ACC112 (cell line): Measurements from ENCODE around the gene C2CD2.

Experiments used
- H2AFZ ChIP-seq: fragments of 200-600 bp; sonication (generic); one replicate; pipeline ENCODE4 v1.6.0; 2017; ENCODE audit warnings: antibody characterized with exemption, low read length; ENCODE audit not compliant: unreplicated experiment
- H3K27ac ChIP-seq: fragments of 200-600 bp; sonication (generic); 2 replicates; pipeline ENCODE4 v1.5.1; 2014; ENCODE audit warnings: low read depth, mild to moderate bottlenecking, antibody characterized with exemption, low read length, moderate library complexity
- H3K27me3 ChIP-seq: fragments of 200-600 bp; sonication (generic); 2 replicates; pipeline ENCODE4 v1.6.1; 2014; ENCODE audit warnings: mild to moderate bottlenecking, antibody characterized with exemption, low read length, moderate library complexity, mixed read lengths; ENCODE audit not compliant: insufficient read depth
- H3K36me3 ChIP-seq: fragments of 200-600 bp; sonication (generic); 2 replicates; pipeline ENCODE4 v1.6.1; 2016; ENCODE audit warnings: mild to moderate bottlenecking, antibody characterized with exemption, low read length, moderate library complexity, mixed read lengths; ENCODE audit not compliant: insufficient read depth
- H3K4me1 ChIP-seq: fragments of 200-600 bp; sonication (generic); one replicate; pipeline ENCODE4 v1.6.1; 2016; ENCODE audit warnings: low read length, mixed read lengths; ENCODE audit not compliant: insufficient read depth, unreplicated experiment, control insufficient read depth
- H3K4me3 ChIP-seq: fragments of 200-600 bp; sonication (generic); 2 replicates; pipeline ENCODE4 v1.5.1; 2014; ENCODE audit warnings: mild to moderate bottlenecking, low read depth, low read length
- H3K79me2 ChIP-seq: fragments of 200-600 bp; sonication (generic); one replicate; pipeline ENCODE4 v1.6.0; 2016; ENCODE audit warnings: low read length; ENCODE audit not compliant: control insufficient read depth, unreplicated experiment, insufficient read depth

C2CD2 gene

GRCh38 chr21:41989698-41990097 is 35.9 kb upstream of the C2CD2 start:
- H3K79me2 ChIP-seq, result no peaks in the 10 kb centered on the region
- no peaks in the 10 kb centered on the region for H3K27me3 ChIP-seq
- no peak overlapping the region for H3K27ac ChIP-seq
- peaks cover 17% of the 10 kb centered on the region for H3K36me3 ChIP-seq
- no peak overlapping the region for H2AFZ ChIP-seq
- H3K4me1 ChIP-seq, result peaks cover 9% of the 10 kb centered on the region
- H3K4me3 ChIP-seq, result no peak overlapping the region

DNA sequence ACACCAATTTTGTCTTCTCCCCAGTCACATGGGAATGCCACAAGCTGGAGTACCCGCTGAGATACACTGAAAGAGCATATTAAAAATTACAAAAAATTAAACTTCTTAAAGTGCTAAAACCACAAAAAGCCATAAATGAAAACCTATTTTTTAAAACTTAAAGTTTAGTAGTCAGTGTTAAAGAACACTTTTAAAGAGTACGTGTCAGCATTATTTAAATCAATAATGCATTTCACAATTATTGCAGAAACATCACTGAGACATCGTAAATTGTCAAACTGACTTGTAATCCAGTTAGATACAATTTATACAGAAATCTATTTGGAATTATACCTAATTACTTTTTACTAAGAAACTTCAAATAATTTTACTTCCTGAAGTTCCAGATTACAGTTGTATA is 33.5 kb upstream of the C2CD2 start:
- H3K4me3 ChIP-seq, result no peak overlapping the region
- no peaks in the 10 kb centered on the region for H3K27me3 ChIP-seq
- no peaks in the 10 kb centered on the region for H3K79me2 ChIP-seq
- no peak overlapping the region for H3K27ac ChIP-seq
- H3K36me3 ChIP-seq, result peaks cover 5% of the 10 kb centered on the region; the same call in 1 of the 2 replicates
- H3K4me1 ChIP-seq, result no peaks in the 10 kb centered on the region
- H2AFZ ChIP-seq, result no peak overlapping the region

DNA sequence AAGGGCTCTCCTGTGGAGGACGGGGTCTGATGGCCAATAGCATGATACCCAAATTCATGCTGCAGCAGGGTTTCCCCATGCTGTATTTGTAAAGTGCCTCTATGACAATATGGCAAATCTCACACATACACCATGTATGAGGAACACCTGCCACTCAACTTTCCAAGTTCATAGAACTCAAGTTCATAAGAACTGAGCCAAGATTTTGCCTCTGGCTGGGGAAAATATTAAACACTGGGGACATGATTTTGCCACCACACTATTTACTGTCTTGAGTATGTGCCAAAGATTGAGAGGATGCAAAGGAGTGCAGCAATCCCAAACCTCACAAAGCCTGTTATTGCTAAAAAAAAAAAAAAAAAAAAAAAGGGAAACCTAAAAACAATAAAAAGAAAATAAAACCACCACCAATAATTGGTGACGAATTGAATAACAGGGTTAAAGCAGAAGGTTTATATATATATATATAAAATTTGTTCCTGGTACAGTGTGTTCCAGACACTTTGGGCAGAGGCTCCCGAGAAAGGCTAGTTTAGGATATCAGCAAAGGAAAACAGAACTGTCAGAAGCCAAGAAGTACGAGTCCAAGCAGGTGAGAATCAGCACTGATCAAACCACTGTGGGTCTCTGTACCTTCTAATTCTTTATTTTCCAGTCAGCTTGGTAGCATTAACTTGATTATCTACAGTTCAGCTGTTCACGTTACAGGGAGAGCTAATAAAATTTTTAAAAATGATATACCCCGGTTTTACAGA is 32.0 kb upstream of the C2CD2 start:
- Histone ChIP-seq H3K36me3 (no peaks in the 10 kb centered on the region), H3K4me1 (no peaks in the 10 kb centered on the region), H2AFZ (no peak overlapping the region), H3K27ac (no peak overlapping the region), H3K4me3 (no peak overlapping the region), H3K79me2 (no peaks in the 10 kb centered on the region), H3K27me3 (0 out of 2 replicates have a peak, but pooled peaks cover 4% of the 10 kb centered on the region)

DNA sequence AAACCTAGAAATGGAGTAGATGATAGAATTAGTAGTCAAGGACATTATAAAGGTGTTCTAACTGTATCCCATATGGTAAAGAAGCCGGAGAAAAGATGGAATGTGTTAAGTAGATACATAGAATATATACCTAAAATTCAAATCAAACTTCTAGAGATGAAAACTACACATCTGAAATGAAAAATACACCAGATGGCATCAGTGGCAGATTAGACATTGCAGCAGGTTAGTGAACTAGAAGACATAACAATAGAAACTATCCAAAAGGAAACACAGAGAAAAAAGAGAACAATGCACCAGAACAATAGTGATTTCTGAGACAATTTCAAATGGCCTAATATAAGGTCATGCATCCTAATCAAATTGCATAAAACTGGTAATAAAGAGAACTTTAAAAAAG is 29.4 kb upstream of the C2CD2 start:
- Histone ChIP-seq H3K79me2 (no peaks in the 10 kb centered on the region), H3K4me1 (no peaks in the 10 kb centered on the region), H3K36me3 (no peaks in the 10 kb centered on the region), H3K4me3 (no peak overlapping the region), H2AFZ (no peak overlapping the region), H3K27ac (no peak overlapping the region), H3K27me3 (peaks cover 14% of the 10 kb centered on the region; the same call in 1 of the 2 replicates)

GRCh38 chr21:41980561-41980960 is 26.7 kb upstream of the C2CD2 start:
- no peak overlapping the region for H3K27ac ChIP-seq
- H3K4me1 ChIP-seq, result no peaks in the 10 kb centered on the region
- no peak overlapping the region for H2AFZ ChIP-seq
- no peak overlapping the region for H3K4me3 ChIP-seq
- H3K27me3 ChIP-seq, result peaks cover 14% of the 10 kb centered on the region; the same call in 1 of the 2 replicates
- H3K79me2 ChIP-seq, result no peaks in the 10 kb centered on the region
- H3K36me3 ChIP-seq, result no peaks in the 10 kb centered on the region

DNA sequence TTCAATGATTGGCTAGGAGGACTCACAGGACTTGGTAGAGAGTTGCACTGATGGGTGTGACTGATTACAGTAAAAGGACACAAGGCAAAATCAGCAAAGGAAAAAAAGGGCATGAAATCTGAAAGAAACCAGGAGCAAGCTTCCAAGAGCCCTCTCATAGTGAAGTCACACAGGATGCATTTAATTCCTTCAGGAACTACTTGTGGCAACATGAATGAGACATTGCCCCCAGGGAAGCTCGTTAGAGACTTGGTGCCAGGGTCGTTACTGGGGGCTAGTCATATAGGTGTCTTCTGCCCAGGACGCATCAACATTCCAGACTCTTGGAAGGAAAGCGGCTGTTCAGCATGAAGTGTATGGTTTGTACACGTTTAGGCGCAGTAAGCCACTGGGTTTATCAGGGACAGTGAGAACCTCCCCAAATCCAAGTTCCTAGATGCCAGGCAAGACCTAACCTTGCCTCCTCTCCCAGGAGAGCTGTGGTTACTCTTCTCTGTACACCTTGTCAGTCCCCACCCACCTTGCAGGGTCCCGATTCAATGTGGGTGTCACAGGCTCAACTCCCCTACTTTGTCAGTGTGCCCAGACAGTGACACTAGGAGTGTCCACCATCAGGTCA is 26.0 kb upstream of the C2CD2 start:
- Histone ChIP-seq H3K4me3 (no peak overlapping the region), H3K79me2 (no peaks in the 10 kb centered on the region), H2AFZ (no peak overlapping the region), H3K4me1 (no peaks in the 10 kb centered on the region), H3K36me3 (no peaks in the 10 kb centered on the region), H3K27me3 (peaks cover 14% of the 10 kb centered on the region; the same call in 1 of the 2 replicates), H3K27ac (no peak overlapping the region)

DNA sequence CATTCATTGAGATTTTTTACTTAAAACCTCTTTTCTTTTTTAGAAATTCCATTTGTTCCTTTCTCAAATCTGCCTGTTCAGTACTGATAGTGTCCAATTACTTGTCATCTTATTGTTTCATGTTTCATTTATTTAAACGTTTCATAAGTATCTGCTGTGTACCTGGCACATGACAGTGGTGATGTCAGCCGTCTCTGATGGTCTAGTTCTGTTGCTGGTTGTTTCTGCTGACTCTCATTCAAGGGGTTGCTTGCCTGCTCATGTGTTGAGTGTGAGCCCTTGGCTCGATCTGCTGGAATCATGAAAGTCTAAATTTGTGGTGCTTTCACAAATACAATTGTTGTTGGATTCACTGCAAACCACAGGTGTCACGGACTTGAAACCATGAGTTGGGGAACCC is 25.5 kb upstream of the C2CD2 start:
- Histone ChIP-seq H3K27me3 (peaks cover 14% of the 10 kb centered on the region; the same call in 1 of the 2 replicates), H2AFZ (no peak overlapping the region), H3K4me1 (no peaks in the 10 kb centered on the region), H3K79me2 (no peaks in the 10 kb centered on the region), H3K27ac (no peak overlapping the region), H3K4me3 (no peak overlapping the region), H3K36me3 (no peaks in the 10 kb centered on the region)

DNA sequence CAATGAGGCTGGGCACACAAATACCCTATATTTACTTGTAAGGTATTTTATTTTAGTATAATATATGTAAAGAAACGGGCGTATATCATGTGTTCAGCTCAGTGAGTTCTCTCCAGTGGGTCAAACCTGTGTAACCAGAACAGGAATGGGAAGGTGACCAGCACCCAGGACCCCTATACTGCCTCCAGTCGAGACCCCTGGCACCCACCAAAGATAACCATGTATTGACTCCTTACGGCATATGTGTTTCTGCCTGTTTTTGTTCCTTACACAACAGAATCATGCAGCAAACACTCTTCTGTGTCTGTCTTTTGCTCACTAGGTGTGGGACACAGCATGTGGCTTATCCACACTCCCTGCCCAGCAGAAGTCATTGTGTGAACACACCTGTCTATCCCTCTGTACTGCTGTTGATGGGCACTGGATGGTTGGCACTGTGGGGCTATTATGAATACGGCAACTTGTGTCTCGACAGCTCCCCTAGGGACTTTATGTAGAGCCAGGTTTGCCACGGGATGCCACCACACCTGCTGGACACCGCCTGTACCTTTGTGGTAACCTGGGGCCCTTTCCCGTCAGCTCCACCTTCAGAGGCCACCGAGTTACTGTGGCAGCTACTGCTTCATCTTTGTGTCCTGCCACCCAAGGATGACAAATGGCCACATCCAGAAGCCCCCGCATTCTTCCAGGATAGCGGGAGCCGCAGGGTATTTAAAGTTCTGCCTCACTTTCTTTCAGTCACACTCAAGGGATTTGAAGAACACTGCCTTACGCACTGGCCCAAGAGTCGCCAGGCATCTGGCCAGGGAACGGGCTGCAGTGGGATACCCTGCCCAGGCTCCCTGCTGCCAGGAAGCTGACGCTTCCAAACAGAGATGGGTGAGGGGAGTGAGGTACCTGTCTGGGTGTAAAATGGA is 23.5 kb upstream of the C2CD2 start:
- Histone ChIP-seq H3K27ac (no peak overlapping the region), H3K4me1 (no peaks in the 10 kb centered on the region), H3K27me3 (peaks cover 14% of the 10 kb centered on the region; the same call in 1 of the 2 replicates), H3K79me2 (no peaks in the 10 kb centered on the region), H2AFZ (no peak overlapping the region), H3K36me3 (no peaks in the 10 kb centered on the region), H3K4me3 (no peak overlapping the region)

DNA sequence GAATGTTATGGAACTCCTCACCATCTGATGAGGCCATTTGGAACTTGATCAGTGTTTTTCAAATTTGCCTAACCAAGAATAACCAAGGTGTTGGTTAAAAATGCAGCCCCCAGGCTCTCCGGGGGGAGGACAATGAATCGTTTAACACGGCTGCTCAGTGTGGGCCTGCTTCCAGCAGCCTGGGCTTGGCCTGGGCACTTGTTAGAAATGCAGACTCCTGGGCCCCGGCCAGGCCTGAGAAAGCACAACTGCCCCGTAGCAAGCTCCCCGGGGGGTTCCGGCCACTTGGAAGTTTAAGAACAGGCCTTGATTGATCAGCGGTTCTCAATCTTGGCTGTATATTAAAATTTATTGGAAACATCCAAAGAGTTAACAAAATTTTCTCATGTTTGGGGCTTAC is 22.8 kb upstream of the C2CD2 start:
- Histone ChIP-seq H3K36me3 (no peaks in the 10 kb centered on the region), H3K27me3 (peaks cover 11% of the 10 kb centered on the region; the same call in 1 of the 2 replicates)

GRCh38 chr21:41975391-41976272 is 21.8 kb upstream of the C2CD2 start:
- H3K79me2 ChIP-seq, result no peaks in the 10 kb centered on the region
- peaks cover 10% of the 10 kb centered on the region; the same call in 1 of the 2 replicates for H3K27me3 ChIP-seq
- no peak overlapping the region for H2AFZ ChIP-seq
- H3K4me1 ChIP-seq, result no peaks in the 10 kb centered on the region
- H3K4me3 ChIP-seq, result no peak overlapping the region
- H3K36me3 ChIP-seq, result no peaks in the 10 kb centered on the region
- H3K27ac ChIP-seq, result no peak overlapping the region

More for the DNA sequence above, 22.8 kb upstream of the C2CD2 start:
- no peak overlapping the region for H2AFZ ChIP-seq
- no peaks in the 10 kb centered on the region for H3K4me1 ChIP-seq
- H3K4me3 ChIP-seq, result no peak overlapping the region
- no peak overlapping the region for H3K27ac ChIP-seq
- no peaks in the 10 kb centered on the region for H3K79me2 ChIP-seq
